Heart left ventricle (tissue), 13 donors: ENCODE measurements around the gene LRRC28.

Source experiments
- POLR2A ChIP-seq, 2 donors: fragments of 450-650 bp; IDR thresholded peaks; one replicate each; pipeline ENCODE4 v1.6.1; 2017; ENCODE audit warnings: antibody characterized with exemption in 2 of 2, mild to moderate bottlenecking in 2 of 2, moderate library complexity in 2 of 2
- TF ChIP-seq, protein P1 (sequence below), 12 donors: fragments of 200-600 bp; sonication (generic) in 4 of 12; IDR thresholded peaks; one replicate each; pipeline versions ENCODE4 v1.5.0 to v1.8.0; 2018 to 2022; ENCODE audit warnings: antibody characterized with exemption in 12 of 12, mild to moderate bottlenecking in 5 of 12
- donor health status: ischemic (EF 13 %, LVEDD 7.1; RV severe dilation, severe dysfunction).
- donor health status: DM: no; HTN: yes; CAD: no.
- donor health status: DM: no; HTN: no; CAD: no.
- donor health status: ischemic (EF 25% LVEDD 6.9; RV normal size, moderate dysfunction).
- donor health status: ischemic (EF 25% LVEDD 5.7; RV mildly dilated, moderate dysfunction).
- donor health status: ischemic (EF 35%, LVEDD 5.7; RV mildly dilated, moderate dysfunction).
- donor health status: nonischemic (EF 11% LVEDD 7.7; RV severe dilation, severe dysfunction).
- donor health status: DM: yes; HTN: yes; CAD: no.
- donor health status: PGD.
- donor health status: ischemic (EF 29% LVEDD 5.4; RV normal size, mild dysfunction).
- donor health status: nonischemic (EF 23%, LVEDD 6.1; RV moderate dilation, normal function).

DNA sequence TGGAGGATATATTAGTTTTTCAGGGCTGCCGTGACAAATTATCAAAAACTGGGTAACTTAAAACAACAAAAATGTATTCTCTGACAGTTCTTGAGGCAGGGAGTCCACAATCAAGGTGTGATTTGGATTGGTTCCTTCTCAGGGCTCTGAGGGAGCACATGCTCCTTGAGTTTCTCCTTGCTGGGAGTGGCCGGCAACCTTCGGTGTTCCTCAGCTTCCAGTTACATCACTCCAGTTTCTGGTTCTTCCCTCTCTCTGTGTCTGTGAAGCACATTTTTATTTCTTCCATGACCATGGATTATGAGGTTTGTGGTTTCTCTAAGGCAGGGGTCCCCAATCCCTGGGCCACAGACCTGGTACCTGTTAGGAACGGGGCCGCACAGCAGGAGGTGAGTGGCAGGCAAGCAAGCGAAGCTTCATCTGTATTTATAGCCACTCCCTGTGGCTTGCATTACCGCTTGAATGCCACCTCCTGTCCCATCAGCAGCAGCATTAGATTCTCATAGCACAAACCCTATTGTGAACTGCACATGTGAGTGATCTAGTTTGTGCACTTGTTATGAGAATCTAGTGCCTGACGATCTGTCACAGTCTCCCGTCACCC lies 24.3 kb downstream of the LRRC28 start:
- TF ChIP-seq, protein P1, sequence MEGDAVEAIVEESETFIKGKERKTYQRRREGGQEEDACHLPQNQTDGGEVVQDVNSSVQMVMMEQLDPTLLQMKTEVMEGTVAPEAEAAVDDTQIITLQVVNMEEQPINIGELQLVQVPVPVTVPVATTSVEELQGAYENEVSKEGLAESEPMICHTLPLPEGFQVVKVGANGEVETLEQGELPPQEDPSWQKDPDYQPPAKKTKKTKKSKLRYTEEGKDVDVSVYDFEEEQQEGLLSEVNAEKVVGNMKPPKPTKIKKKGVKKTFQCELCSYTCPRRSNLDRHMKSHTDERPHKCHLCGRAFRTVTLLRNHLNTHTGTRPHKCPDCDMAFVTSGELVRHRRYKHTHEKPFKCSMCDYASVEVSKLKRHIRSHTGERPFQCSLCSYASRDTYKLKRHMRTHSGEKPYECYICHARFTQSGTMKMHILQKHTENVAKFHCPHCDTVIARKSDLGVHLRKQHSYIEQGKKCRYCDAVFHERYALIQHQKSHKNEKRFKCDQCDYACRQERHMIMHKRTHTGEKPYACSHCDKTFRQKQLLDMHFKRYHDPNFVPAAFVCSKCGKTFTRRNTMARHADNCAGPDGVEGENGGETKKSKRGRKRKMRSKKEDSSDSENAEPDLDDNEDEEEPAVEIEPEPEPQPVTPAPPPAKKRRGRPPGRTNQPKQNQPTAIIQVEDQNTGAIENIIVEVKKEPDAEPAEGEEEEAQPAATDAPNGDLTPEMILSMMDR (IDR thresholded peaks at IDR 0.05) = no peak
- no peak for TF ChIP-seq POLR2A (IDR thresholded peaks at IDR 0.05)
